ENCODE results near the gene TUT1. TPM values are rescaled to one million over a fixed set of nuclear protein-coding genes. Genes with fewer than 3 reads are reported as not detected.
"Not testable (repeated sequence)": the region's sequence is repeated elsewhere in the genome, so short reads cannot be mapped to it uniquely, and the experiment has no call there.

The TUT1 gene
- total RNA-seq, 2 donors from 2014 or later = 26.6 to 30.6 TPM

- Histone ChIP-seq H3K9me3 (no peaks in the 10 kb centered on the region), H3K27ac (peak overlapping the region; percentile 91 to 92), H3K4me1 (replicated peaks) (peaks cover 10% of the 10 kb centered on the region), H3K4me3 (peak overlapping the region; percentile 56 to 63), H3K36me3 (peaks cover 13 to 18% of the 10 kb centered on the region in 2 donors), H3K27me3 (replicated peaks; ENCODE audit: insufficient read depth) (no peaks in the 10 kb centered on the region)
- no peak for DNase-seq (ENCODE audit: low spot score)
- 15% methylated on average over 17 of the region's 17 CpGs for WGBS
- TF ChIP-seq POLR2AphosphoS5 (IDR thresholded peaks at IDR 0.05) (no peak), POLR2A (IDR thresholded peaks at IDR 0.05) (no peak)
- TF ChIP-seq, protein P1, sequence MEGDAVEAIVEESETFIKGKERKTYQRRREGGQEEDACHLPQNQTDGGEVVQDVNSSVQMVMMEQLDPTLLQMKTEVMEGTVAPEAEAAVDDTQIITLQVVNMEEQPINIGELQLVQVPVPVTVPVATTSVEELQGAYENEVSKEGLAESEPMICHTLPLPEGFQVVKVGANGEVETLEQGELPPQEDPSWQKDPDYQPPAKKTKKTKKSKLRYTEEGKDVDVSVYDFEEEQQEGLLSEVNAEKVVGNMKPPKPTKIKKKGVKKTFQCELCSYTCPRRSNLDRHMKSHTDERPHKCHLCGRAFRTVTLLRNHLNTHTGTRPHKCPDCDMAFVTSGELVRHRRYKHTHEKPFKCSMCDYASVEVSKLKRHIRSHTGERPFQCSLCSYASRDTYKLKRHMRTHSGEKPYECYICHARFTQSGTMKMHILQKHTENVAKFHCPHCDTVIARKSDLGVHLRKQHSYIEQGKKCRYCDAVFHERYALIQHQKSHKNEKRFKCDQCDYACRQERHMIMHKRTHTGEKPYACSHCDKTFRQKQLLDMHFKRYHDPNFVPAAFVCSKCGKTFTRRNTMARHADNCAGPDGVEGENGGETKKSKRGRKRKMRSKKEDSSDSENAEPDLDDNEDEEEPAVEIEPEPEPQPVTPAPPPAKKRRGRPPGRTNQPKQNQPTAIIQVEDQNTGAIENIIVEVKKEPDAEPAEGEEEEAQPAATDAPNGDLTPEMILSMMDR (IDR thresholded peaks at IDR 0.05) = no peak
- intact Hi-C loops (cut with DNase I) = no loop called here
These were observed 958 bp upstream of the TUT1 start for GRCh38 chr11:62592146-62592815.

DNA sequence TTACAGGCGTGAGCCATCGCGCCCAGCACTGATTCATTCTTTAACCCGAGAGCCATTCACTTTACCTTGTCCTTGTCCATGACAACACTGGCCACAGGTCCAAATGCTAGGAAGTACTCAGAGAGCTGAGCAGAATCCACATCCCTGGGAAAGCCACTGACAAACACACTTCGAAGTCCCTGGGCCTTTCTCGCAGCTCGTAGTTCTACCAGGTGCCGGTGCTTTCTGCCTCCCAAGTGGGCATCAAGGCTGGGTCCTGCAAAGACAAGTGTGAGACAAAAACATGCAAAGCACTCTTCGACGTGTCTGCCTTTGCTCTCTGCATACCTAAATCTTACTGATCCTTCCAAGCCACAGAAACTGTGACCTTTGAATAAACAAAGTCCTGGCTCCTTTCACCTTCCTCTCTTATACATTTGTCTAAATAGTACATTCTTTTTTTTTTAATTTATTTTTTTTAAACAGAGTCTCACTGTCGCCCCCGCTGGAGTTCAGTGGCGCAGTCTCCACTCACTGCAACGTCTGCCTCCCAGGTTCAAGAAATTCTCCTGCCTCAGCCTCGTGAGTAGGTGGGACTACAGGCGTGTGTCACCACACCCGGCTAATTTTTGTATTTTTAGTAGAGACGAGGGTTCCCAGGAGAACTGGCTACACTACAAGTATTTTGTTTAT is 2.2 kb downstream of the TUT1 start:
- H3K27ac ChIP-seq = peak overlapping the region in 1 of 2 donors; percentile 76
- no peaks in the 10 kb centered on the region for H3K9me3 ChIP-seq
- intact Hi-C loops (cut with DNase I) = no loop called here
- H3K4me1 ChIP-seq (replicated peaks) = peaks cover 10% of the 10 kb centered on the region
- no peaks in the 10 kb centered on the region for H3K36me3 ChIP-seq
- H3K27me3 ChIP-seq (replicated peaks; ENCODE audit: insufficient read depth) = no peaks in the 10 kb centered on the region
- DNase-seq (ENCODE audit: low spot score) = no peak
- no peak overlapping the region for H3K4me3 ChIP-seq
- WGBS = 56% methylated on average over 18 of the region's 18 CpGs
- TF ChIP-seq, protein P1 (IDR thresholded peaks at IDR 0.05) = no peak
- TF ChIP-seq POLR2AphosphoS5 (IDR thresholded peaks at IDR 0.05) = no peak

DNA sequence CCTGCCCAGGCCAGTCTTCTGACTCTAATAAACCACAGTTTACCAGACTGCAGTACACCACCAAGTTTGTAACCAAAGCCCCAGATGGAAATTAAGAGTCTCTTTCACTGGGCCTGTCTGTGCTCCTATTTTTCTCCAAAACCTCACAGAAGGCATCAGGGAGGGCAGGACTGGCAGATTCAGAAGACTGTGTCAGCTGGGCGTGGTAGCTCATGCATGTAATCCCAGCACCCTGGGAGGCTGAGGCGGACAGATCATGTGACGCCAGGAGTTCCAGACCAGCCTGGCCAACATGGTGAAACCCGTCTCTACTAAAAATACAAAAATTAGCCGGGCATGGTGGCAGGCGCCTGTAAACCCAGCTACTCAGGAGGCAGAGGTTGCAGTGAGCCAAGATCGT is 6.0 kb downstream of the TUT1 start:
- H3K27me3 ChIP-seq (replicated peaks; ENCODE audit: insufficient read depth); intact Hi-C loops (cut with DNase I); H3K36me3 ChIP-seq; H3K27ac ChIP-seq; DNase-seq (ENCODE audit: low spot score); H3K9me3 ChIP-seq; H3K4me1 ChIP-seq (replicated peaks); H3K4me3 ChIP-seq: not testable (repeated sequence)
- WGBS = 91% methylated on average over 7 of the region's 7 CpGs

DNA sequence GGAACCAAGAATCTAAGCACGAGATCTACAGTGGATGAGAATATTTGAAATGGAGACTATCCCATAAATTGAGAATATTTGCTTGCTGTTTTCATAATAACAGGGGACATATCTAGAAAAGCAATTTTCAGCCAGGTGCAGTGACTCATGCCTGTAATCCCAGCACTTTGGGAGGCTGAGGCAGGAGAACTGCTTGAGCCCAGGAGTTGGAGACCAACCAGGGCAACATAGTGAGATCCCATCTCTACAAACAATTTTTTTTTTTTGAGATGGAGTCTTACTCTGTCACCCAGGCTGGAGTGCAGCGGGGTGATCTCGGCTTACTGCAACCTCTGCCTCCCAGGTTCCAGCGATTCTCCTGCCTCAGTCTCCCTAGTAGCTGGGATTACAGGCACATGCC is 9.6 kb downstream of the TUT1 start:
- H3K27me3 ChIP-seq (replicated peaks; ENCODE audit: insufficient read depth); H3K4me3 ChIP-seq; H3K27ac ChIP-seq; H3K4me1 ChIP-seq (replicated peaks); DNase-seq (ENCODE audit: low spot score); intact Hi-C loops (cut with DNase I); H3K36me3 ChIP-seq; H3K9me3 ChIP-seq: not testable (repeated sequence)
- 98% methylated on average over 4 of the region's 4 CpGs for WGBS

GRCh38 chr11:62580959-62581715 is 10.2 kb downstream of the TUT1 start:
- Histone ChIP-seq H3K9me3 (no peaks in the 10 kb centered on the region), H3K36me3 (peaks cover 0 to 4% of the 10 kb centered on the region in 2 donors), H3K27ac (no peak overlapping the region), H3K4me1 (replicated peaks) (no peaks in the 10 kb centered on the region), H3K27me3 (replicated peaks; ENCODE audit: insufficient read depth) (no peaks in the 10 kb centered on the region), H3K4me3 (no peak overlapping the region)
- no peak for DNase-seq (ENCODE audit: low spot score)
- 93% methylated on average over 18 of the region's 18 CpGs for WGBS
- intact Hi-C loops (cut with DNase I) = no loop called here
- no peak for TF ChIP-seq POLR2A (IDR thresholded peaks at IDR 0.05)
- TF ChIP-seq POLR2AphosphoS5 (IDR thresholded peaks at IDR 0.05) = no peak
- TF ChIP-seq, protein P1 (IDR thresholded peaks at IDR 0.05) = no peak

All from prostate gland (tissue), 2 donors.